ENCODE data around the gene GABRQ.

GABRQ gene

DNA sequence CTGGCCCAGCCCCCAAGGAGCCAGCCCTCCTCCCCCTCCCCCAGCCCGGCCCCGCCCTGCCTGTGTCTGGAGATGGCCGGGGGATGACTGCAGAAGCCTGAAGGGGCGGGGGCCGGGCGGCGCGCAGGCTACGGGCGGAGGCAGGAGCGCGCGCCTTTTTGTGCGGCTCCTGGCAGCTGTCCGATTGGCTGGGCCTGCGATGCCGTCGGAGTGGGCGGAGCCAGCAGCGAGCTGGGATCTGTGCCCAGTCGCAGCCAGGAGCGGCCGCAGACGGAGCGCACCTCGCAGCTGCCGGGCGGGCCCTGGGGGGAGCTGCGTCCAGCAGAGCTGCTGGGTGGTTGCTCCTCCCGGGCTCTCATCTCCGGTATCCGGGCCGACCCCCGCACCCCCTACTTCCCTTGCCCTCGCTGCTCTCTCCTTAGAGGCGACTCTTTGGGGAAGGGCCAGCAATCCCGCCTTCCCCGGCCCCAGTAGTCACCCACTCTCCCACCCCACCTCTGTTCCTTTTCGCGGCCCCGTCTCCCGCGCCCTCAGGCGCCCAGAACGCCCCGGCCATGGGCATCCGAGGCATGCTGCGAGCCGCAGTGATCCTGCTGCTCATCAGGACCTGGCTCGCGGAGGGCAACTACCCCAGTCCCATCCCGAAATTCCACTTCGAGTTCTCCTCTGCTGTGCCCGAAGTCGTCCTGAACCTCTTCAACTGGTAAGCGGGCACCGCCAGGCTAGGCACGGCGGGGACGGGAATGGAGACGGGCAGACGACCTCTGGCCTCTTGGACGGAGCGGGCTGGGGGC lies at the start of gene GABRQ:
Gene GABRQ (plus strand): TSS at position 247 of the 794 bp plus-strand sequence. CDS start 308 bp downstream, at position 555.
- in situ Hi-C loops (cut with HindIII; ENCODE audit: low pct_ligation_motif_present, low pct_unique_long_range_greater_than_20kb, low sequenced_read_pairs) = loop anchor here (25.0 kb wide), 1 partner anchor 174 kb away; no protein-coding TSS in a partner anchor
- no peak for DNase-seq

GRCh38 chrX:152588206-152588605 lies 49.5 kb upstream of the GABRQ start:
- no peak for DNase-seq
- in situ Hi-C loops (cut with HindIII; ENCODE audit: low pct_ligation_motif_present, low pct_unique_long_range_greater_than_20kb, low sequenced_read_pairs) = no loop called here

DNA sequence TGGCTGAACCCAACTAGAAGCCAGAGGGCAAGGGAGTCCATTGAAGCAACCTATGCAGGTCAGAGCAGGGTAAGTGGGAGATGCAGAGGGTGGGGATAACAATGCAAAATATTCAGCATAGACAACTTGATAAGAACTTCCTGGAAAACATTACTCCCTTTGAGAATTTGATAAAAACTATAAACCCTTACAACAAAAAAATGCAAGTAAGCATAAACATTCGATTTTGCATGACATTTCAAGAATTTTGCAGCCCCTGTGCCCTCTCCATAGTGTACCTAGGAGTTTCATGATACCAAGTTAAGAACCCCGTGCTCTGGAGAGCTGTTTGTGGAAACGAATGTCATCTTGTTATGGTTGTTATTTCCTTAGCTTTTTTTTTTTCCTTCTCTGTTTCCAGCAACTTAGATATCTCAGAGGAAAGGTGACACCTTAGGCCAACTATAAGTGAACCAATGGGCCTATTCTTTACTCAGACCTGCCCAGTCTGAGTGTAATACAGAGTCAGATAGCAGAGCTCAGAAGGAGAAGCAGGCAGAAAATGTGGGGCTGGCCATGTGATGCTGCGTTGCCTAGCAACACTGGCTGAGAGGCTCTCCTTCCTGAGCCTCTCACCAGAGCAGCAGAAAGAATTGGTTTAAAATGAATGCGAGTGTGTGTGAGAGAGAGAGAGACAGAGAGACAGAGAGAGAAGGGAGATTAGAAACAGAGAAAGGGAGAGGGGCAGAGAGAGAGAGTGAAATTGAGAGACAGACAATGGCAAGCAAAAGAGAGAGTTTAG lies 36.7 kb upstream of the GABRQ start:
- DNase-seq = no peak
- in situ Hi-C loops (cut with HindIII; ENCODE audit: low pct_ligation_motif_present, low pct_unique_long_range_greater_than_20kb, low sequenced_read_pairs) = no loop called here

- in situ Hi-C loops (cut with HindIII; ENCODE audit: low pct_ligation_motif_present, low pct_unique_long_range_greater_than_20kb, low sequenced_read_pairs) = no loop called here
- no peak for DNase-seq
These were observed 35.7 kb upstream of the GABRQ start for GRCh38 chrX:152601848-152602616.

- no peak for DNase-seq
- in situ Hi-C loops (cut with HindIII; ENCODE audit: low pct_ligation_motif_present, low pct_unique_long_range_greater_than_20kb, low sequenced_read_pairs) = no loop called here
These were observed 22.9 kb upstream of the GABRQ start for GRCh38 chrX:152614791-152615190.

DNA sequence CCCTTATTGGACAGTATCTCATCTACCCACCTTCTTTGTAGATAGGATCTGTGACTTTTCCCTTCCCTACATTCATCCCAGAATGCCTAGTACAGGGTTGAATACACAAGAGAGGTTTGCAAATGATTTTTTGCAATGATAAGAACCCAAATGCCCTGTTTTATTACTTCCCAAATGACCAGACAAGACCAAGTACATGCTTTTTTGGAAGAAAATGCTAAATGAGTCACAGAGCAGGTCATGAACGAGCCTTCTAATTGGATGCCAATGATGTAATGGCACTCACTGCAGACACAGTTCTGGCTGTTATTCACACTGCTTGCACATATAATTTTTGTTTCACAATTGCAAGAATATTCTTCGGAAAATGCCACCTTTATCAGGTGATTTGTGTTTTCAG lies 17.8 kb upstream of the GABRQ start:
- no peak for DNase-seq
- in situ Hi-C loops (cut with HindIII; ENCODE audit: low pct_ligation_motif_present, low pct_unique_long_range_greater_than_20kb, low sequenced_read_pairs) = no loop called here

- in situ Hi-C loops (cut with HindIII; ENCODE audit: low pct_ligation_motif_present, low pct_unique_long_range_greater_than_20kb, low sequenced_read_pairs) = loop anchor here (25.0 kb wide), 1 partner anchor 180 kb away; no protein-coding TSS in a partner anchor
- peak; percentile 24 for DNase-seq
These were observed 5.1 kb upstream of the GABRQ start for GRCh38 chrX:152632445-152633097.

DNA sequence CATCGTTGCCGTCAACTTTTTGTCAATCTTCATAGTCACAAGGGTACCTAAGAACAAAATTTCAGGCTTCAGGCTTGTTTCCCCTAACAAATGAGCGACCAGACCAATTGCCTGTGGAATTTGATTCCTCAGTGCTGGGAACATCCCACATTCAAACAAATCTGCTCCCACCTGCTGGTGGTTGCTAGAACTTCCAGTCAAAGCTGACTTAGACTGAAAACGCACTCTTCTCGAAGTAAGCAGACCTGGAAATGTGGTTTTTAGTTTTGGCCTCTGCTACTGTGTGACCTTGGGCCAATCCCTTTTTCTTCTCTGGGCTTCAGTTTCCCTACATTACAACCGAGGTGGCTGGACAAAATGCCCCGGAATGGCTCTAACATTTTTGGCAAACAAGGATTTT lies 1.8 kb upstream of the GABRQ start:
- DNase-seq = peak; percentile 9
- in situ Hi-C loops (cut with HindIII; ENCODE audit: low pct_ligation_motif_present, low pct_unique_long_range_greater_than_20kb, low sequenced_read_pairs) = loop anchor here (25.0 kb wide), 1 partner anchor 176 kb away; no protein-coding TSS in a partner anchor

DNA sequence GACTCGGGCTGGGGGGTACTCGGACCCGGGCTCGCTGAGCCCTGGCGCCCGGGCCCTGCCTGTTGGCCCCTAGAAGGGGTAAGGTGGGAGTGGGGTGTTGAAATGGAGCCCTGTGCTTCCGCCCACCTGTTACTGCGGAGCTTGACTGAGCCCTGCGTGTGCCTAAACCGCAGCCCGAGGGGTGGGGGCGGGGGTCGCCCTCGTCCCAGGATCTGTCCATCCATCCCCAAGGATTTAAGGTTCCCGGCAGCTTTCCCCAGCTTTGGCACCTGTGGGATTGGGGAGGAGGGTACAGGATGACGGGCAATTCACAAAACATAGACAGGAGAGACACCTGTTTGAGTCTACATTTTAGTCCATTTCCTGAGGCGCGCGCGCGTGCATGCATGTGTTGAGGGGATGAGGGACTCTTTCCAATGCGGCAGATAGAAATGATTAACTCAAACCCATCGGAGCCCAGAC lies 779 bp downstream of the GABRQ start:
- DNase-seq = no peak
- in situ Hi-C loops (cut with HindIII; ENCODE audit: low pct_ligation_motif_present, low pct_unique_long_range_greater_than_20kb, low sequenced_read_pairs) = loop anchor here (25.0 kb wide), 1 partner anchor 174 kb away; no protein-coding TSS in a partner anchor

- no peak for DNase-seq
- in situ Hi-C loops (cut with HindIII; ENCODE audit: low pct_ligation_motif_present, low pct_unique_long_range_greater_than_20kb, low sequenced_read_pairs) = loop anchor here (25.0 kb wide), 1 partner anchor 173 kb away; no protein-coding TSS in a partner anchor
These were observed 1.7 kb downstream of the GABRQ start for GRCh38 chrX:152639426-152639825.

GRCh38 chrX:152640034-152640818 lies 2.5 kb downstream of the GABRQ start:
- in situ Hi-C loops (cut with HindIII; ENCODE audit: low pct_ligation_motif_present, low pct_unique_long_range_greater_than_20kb, low sequenced_read_pairs) = loop anchor here (25.0 kb wide), 1 partner anchor 172 kb away; no protein-coding TSS in a partner anchor
- no peak for DNase-seq

GRCh38 chrX:152641256-152641875 lies 3.7 kb downstream of the GABRQ start:
- in situ Hi-C loops (cut with HindIII; ENCODE audit: low pct_ligation_motif_present, low pct_unique_long_range_greater_than_20kb, low sequenced_read_pairs) = loop anchor here (25.0 kb wide), 1 partner anchor 171 kb away; no protein-coding TSS in a partner anchor
- DNase-seq = no peak

- in situ Hi-C loops (cut with HindIII; ENCODE audit: low pct_ligation_motif_present, low pct_unique_long_range_greater_than_20kb, low sequenced_read_pairs) = loop anchor here (25.0 kb wide), 1 partner anchor 170 kb away; no protein-coding TSS in a partner anchor
- DNase-seq = no peak
These were observed 4.3 kb downstream of the GABRQ start for GRCh38 chrX:152641996-152642395.

DNA sequence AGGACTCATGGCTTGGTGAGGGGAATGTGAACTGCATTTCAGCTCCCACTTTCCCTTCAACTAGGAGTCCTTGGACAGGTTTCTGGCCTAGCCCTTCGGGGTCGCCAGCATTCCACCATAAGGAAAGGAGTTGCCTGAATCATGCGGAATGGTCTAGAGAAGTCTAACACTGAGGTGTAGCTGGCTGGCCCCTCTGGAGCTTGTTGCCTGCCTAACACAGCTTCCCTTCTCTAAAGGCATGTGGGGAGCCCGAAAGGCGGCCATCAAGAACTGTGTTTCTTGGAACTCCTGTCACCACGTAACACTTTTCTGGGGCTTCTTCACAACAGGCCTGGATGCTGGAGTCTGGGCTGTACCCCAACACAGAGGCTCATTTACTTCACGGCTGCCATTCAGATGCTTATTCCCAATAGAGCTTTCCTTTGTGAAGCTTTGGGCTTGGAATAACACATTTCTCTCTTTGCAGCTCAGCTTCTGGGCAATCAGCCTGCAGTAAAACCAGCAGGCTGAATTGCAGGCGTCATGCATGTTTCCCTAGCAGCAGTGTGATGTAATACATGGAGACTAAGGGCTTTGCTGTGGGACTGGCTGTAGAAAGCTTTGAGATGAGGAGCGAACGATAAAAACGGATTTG lies 5.4 kb downstream of the GABRQ start:
- in situ Hi-C loops (cut with HindIII; ENCODE audit: low pct_ligation_motif_present, low pct_unique_long_range_greater_than_20kb, low sequenced_read_pairs) = loop anchor here (25.0 kb wide), 1 partner anchor 169 kb away; no protein-coding TSS in a partner anchor
- no peak for DNase-seq

GRCh38 chrX:152646961-152647360 lies 9.3 kb downstream of the GABRQ start:
- no peak for DNase-seq
- in situ Hi-C loops (cut with HindIII; ENCODE audit: low pct_ligation_motif_present, low pct_unique_long_range_greater_than_20kb, low sequenced_read_pairs) = loop anchor here (25.0 kb wide), 1 partner anchor 165 kb away; no protein-coding TSS in a partner anchor

DNA sequence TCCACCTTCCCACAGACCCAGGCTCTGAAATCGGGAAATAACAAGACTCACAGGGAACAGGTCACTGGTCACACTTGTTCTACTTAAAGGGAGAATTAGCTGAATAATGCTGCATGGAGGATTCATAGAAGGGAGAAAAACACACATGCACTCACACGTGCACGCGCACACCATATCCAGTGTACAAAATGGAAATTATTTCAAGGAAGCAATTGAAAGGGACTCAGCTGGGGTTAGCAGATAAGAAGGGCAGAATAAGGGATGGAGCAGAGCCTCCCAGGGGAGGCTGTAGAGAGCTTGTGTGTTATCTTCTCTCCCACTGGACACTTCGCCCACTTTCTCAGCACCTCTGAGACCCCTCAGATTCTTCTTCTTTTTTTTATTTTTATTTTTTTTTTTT lies 10.3 kb downstream of the GABRQ start:
- DNase-seq = no peak
- in situ Hi-C loops (cut with HindIII; ENCODE audit: low pct_ligation_motif_present, low pct_unique_long_range_greater_than_20kb, low sequenced_read_pairs) = loop anchor here (25.0 kb wide), 1 partner anchor 164 kb away; no protein-coding TSS in a partner anchor

Measured in ACHN (cell line).